Raji (cell line): Measurements from ENCODE around the gene ARHGAP28.

ENCODE experiments used
- POLR2A ChIP-seq: IDR thresholded peaks from 2 replicates; pipeline ENCODE4 v1.6.1; 2011; ENCODE audit warnings: low read depth, low read length, control low read depth; ENCODE audit not compliant: insufficient read depth

ARHGAP28 gene

GRCh38 chr18:6721755-6722154 lies 7.8 kb upstream of the ARHGAP28 start:
- no peak for TF ChIP-seq POLR2A

- TF ChIP-seq POLR2A: no peak
These were observed 6.8 kb upstream of the ARHGAP28 start for GRCh38 chr18:6722690-6723089.

GRCh38 chr18:6724331-6724730 lies 5.2 kb upstream of the ARHGAP28 start:
- TF ChIP-seq POLR2A: no peak

DNA sequence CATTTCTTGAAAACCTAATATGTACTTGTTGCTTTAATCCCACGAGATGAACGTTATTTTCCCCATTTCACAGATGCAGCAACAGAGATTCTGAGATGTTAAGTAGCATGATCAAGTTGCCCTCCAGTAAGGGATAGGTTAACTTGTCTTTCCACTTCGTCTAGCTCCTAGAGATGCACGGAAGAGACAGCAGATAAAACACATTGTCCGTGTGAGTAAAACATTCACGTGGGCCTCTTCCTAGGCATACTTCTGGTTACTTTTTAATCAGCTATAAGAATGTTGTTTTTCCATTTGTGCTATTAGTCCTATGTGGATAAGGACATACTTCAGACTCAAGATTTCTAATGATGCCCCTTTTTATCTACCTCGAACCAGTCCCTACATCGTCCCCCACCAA lies 1.2 kb upstream of the ARHGAP28 start:
- no peak for TF ChIP-seq POLR2A

DNA sequence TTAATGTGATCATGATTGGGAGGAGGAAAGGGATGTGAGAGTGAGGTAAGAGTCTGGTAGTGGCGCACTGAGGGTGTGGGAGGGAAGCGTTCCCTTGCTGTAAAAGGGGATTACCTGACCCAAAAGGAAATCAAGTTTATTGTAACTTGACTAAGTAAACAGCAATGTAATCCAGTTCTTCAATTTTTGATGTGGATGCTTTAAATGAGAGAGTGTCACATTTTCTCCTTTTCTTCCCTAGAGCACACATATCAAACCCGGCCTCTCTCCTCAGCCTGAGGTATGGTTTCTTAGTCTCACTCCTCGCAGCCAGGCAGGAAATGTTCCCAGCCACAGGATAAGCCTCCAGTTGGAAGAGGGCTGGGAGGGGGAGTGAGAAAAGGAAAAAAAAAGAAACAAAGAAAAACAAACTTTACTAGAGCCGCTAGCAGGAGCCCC lies 688 bp upstream of the ARHGAP28 start:
- TF ChIP-seq POLR2A: no peak

DNA sequence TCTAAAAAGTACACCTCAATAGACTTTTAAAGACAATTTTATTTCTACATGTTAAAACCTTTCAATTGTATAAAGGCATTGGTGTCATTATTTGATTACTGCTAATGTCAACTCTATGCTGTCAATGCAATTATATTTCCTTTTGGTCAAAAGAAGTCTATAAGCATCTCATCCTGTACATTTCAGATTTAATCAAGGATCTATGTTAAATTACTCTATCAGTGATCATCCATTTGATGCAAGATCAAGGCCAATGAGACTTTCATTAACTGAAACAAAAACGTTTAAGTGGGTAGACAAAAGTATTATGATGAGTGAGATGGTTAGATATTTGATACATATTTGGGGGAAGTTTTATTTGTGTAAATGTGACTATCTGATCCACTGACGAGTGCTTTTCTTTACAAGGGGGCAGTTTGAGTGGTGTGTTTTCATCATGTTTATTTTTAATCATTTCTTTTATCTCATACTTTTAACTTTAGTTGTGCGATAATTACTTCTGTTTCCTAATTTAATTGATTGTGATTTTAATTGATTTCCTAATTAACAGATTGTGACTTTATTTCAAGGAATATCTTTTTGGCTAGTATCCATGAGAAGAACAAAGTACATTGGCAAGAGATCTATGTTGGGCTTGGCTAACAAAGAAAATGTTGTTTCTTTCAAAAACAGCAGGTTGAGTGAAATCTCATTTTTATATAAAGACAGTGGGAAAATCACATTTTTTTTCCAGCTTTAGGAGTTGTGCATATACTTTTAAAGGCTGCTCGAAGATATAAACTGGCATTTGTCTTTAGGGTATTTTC lies 1.1 kb downstream of the ARHGAP28 start:
- no peak for TF ChIP-seq POLR2A

GRCh38 chr18:6731222-6731596 lies 1.7 kb downstream of the ARHGAP28 start:
- TF ChIP-seq POLR2A: no peak

- TF ChIP-seq POLR2A: no peak
These were observed 3.4 kb downstream of the ARHGAP28 start for GRCh38 chr18:6732952-6733351.

- no peak for TF ChIP-seq POLR2A
These were observed 4.2 kb downstream of the ARHGAP28 start for GRCh38 chr18:6733758-6734157.

DNA sequence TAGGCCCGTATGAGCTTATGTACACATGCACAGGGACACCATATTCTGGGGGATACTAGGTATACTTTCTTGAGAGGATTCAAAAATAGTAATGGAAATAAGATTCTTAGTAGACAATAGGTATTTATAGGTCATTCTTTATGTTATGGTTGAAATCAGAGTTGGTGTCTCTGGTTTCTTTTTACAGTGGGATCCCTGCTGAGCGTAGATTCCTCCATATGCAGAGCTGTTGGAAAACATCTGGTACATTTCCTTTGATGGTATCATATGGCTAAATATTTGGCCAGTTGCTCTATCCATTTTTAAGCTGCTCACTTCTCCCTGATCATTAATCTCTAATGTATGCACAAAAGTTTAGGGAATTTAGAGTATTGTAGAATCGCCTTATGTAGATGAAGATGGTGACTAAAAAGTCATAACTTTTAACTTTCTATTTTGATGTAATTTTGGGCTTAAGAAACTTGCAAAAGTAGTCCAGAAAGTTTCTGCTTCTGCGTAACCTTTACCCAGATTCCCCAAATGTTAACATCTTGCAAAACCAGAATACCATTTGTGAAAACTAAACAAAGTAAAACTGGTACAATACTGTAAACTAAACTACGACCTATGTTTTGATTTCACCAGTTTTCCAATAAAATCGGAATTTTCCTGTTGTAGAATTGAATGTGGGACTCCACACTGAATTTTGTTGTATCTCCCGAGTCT lies 5.4 kb downstream of the ARHGAP28 start:
- TF ChIP-seq POLR2A: no peak

- TF ChIP-seq POLR2A: no peak
These were observed 8.3 kb downstream of the ARHGAP28 start for GRCh38 chr18:6737833-6738232.

- TF ChIP-seq POLR2A: no peak
These were observed 9.1 kb downstream of the ARHGAP28 start for GRCh38 chr18:6738622-6739021.

- no peak for TF ChIP-seq POLR2A
These were observed 11.7 kb downstream of the ARHGAP28 start for GRCh38 chr18:6741232-6741663.

DNA sequence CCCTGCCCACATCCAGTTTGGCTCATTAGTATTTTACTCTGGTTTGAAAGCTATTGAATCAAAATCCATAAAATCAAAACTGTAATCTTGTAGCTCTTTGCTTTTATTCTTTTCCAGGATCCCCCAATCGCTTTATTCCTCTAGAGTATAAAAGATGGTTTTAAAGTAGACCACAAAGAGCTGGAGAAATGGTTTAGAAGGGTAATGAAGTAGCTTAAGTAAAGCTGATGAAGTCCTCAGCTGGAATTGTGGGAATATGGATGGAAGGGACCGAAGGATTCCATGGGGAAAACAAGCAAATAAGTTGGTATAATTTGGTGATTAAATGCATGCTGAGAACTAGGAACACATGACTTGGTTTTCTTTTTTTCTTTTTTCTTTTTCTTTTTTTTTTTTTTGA lies 12.3 kb downstream of the ARHGAP28 start:
- no peak for TF ChIP-seq POLR2A

GRCh38 chr18:6743999-6744398 lies 14.5 kb downstream of the ARHGAP28 start:
- no peak for TF ChIP-seq POLR2A

- no peak for TF ChIP-seq POLR2A
These were observed 15.4 kb downstream of the ARHGAP28 start for GRCh38 chr18:6744816-6745455.
